ENCODE measurements around the gene GALNT2. TPM values are rescaled to one million over a fixed set of nuclear protein-coding genes. Genes with fewer than 3 reads are reported as not detected.

Gene GALNT2
- total and polyA plus RNA-seq, 10 of the 15 experiments (the other 5 are each of a cell fraction or from before 2014, with no cell fraction given) = 0.52 to 27.7 (median 16.3) TPM

DNA sequence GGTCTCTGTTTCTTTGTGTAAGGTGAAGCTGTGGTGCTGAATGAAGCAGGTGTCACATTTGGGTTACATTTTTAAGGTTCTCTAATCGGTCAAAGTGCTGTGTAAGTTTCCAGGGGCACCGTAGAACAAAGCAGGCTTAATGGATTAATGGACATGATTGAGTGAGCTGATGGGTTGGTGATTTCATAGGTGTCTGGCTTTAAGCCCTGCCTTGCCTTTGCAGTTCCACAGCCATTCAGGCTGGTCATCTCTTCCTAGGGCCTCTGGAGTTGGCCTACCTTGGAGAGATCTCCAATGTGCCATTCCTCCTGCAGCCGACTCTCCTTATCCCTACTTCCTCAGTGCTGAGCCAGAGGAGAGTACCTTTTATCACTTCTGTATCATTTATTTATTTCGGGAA lies 15.2 kb downstream of the GALNT2 start:
- DNase-seq (ENCODE audit: low read depth, low spot score) = no peak
- intact Hi-C loops (cut with micrococcal nuclease; ENCODE audit: unreplicated experiment) (no loop called here), in situ Hi-C loops (cut with MboI) (no loop called here)
- no peak for FAIRE-seq
- Histone ChIP-seq H3K36me3 (ENCODE audit: control insufficient read depth in 2 of 2, insufficient read depth in 2 of 2, low read length in 1 of 2) (peaks cover 3 to 5% of the 10 kb centered on the region in 2 experiments; a peak in 1 of 4 replicates), H3K4me1 (ENCODE audit: control insufficient read depth, insufficient read depth, low read length) (peaks cover 8% of the 10 kb centered on the region; the same call in 1 of the 2 replicates), H2AFZ (ENCODE audit: control insufficient read depth, low read depth, low read length) (no peak overlapping the region), H3K9me3 (replicated peaks; ENCODE audit: control insufficient read depth, insufficient read depth, low read length) (no peaks in the 10 kb centered on the region; the same call in 2 of the 3 replicates), H3K79me2 (ENCODE audit: control insufficient read depth, insufficient read depth, low read length) (peaks cover 14% of the 10 kb centered on the region), H4K20me1 (ENCODE audit: control insufficient read depth, insufficient read depth) (no peaks in the 10 kb centered on the region), H3K4me3 (no peak overlapping the region), H3K4me2 (ENCODE audit: control insufficient read depth, insufficient read depth) (no peak overlapping the region), H3K27me3 (replicated peaks in 1 of 2; ENCODE audit: control insufficient read depth in 2 of 2, insufficient read depth in 2 of 2, low read length in 1 of 2) (no peaks in the 10 kb centered on the region), H3K9ac (ENCODE audit: control insufficient read depth, insufficient read depth, low read length) (no peak overlapping the region), H3K27ac (ENCODE audit: control insufficient read depth, insufficient read depth) (no peak overlapping the region)
- no peak for TF ChIP-seq JUNB (IDR thresholded peaks at IDR 0.05)
- TF ChIP-seq ZNF622 (IDR thresholded peaks at IDR 0.05) = no peak
- TF ChIP-seq KLF5 (IDR thresholded peaks at IDR 0.05; ENCODE audit: partially characterized antibody) = no peak
- TF ChIP-seq SMAD1 (IDR thresholded peaks at IDR 0.05; ENCODE audit: low read depth, partially characterized antibody) = no peak
- TF ChIP-seq CBX3 (IDR thresholded peaks at IDR 0.05; ENCODE audit: borderline replicate concordance, low read depth) = no peak
- TF ChIP-seq ZNF384 (IDR thresholded peaks at IDR 0.05; ENCODE audit: borderline replicate concordance, low read depth, low read length) = no peak
- no peak for TF ChIP-seq NBN (IDR thresholded peaks at IDR 0.05)
- TF ChIP-seq EZH2 (IDR thresholded peaks at IDR 0.05; ENCODE audit: borderline replicate concordance, control insufficient read depth, low read depth, low read length) = no peak
- TF ChIP-seq, protein P1, sequence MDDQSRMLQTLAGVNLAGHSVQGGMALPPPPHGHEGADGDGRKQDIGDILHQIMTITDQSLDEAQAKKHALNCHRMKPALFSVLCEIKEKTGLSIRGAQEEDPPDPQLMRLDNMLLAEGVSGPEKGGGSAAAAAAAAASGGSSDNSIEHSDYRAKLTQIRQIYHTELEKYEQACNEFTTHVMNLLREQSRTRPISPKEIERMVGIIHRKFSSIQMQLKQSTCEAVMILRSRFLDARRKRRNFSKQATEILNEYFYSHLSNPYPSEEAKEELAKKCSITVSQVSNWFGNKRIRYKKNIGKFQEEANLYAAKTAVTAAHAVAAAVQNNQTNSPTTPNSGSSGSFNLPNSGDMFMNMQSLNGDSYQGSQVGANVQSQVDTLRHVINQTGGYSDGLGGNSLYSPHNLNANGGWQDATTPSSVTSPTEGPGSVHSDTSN (IDR thresholded peaks at IDR 0.05; ENCODE audit: insufficient replicate concordance, low read depth, low read length) = no peak
- CTCF ChIA-PET = interaction anchor here (0.6 kb wide), 1 partner anchor 158 kb away, joined by 3 read pairs; no protein-coding TSS in a partner anchor
- SMC1A ChIA-PET (ENCODE audit: uncharacterized antibody, unreplicated experiment) = no interaction called here
- TSS peak; percentile 27 for BruUV-seq (replicated peaks)
- ATAC-seq = no peak
- RAD21 ChIA-PET (ENCODE audit: unreplicated experiment) = interaction anchor here (0.6 kb wide), 1 partner anchor 41 kb away, joined by 3 read pairs; no protein-coding TSS in a partner anchor
- POLR2A ChIA-PET = no interaction called here
- WGBS (ENCODE audit: insufficient coverage, insufficient replicate concordance, low lambda C conversion rate, missing lambda C conversion rate) = 88% methylated on average over 4 of the region's 4 CpGs
